ENCODE measurements around the gene CXorf38.
A peak's percentile ranks its signal among the peaks of the same experiment; 100 is the strongest.

Gene CXorf38

DNA sequence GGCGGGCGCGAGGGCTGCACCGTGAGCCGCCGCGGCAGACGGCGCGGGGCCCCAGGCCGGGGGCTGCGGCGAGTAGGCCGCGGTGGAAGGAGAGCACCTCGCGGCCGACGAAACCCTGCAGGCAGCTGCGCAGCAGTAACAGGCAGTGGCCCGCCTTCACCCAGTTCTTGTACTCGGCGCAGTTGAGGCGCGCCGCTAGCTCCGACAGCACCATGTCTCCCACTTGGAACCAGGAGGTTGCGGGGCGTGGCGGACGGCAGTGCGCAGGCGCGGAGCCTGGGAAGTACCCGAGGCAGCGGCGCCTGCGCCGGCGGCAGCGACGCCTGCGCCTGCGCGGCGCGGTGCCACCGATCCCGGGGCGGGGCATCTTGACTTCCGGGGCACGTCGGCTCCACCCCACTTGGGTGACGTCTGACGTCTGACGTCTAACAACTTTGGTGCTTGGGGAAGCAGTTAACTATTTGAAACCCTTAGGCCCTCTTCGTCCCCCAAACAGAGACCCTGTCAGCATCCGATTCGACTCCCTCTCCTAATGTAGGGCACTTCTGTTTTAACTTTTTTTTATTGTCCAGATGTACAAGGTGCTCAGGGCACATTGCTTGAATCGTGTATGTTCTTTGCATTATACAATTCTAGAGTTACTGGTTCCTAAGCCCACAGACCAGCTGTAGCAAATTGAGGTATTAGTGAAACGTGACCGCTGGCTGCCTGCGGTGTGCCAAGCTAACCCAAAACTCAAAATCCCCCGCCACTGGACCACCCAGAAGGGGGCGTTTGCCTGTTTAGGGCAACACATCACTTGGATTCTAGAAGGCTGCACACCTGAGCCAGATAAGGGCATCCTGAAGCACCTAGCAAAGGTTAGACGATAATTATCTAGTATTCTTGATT is at the start of gene CXorf38:
Gene CXorf38 (minus strand): TSS at position 255 of the 891 bp plus-strand sequence. CDS start 41 bp downstream, at position 214.
- peak; percentile 90 for DNase-seq

DNA sequence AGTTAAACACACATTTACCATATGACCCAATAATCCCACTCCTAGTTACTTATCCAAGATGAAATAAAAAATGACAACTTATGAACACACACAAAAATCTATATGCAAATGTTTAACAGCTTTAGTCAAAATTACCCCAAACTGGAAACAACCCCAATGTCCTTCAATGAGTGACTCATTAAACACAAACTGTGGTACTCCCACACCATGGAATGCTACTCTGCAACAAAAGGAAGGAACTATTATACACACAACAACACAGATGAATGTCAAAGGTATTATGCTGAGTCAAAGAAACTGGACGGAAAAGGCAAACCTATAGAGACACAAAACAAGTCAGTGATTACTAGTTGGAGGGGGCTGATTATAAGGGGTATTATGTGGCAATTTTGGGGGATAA is 47.4 kb upstream of the CXorf38 start:
- DNase-seq: no peak

DNA sequence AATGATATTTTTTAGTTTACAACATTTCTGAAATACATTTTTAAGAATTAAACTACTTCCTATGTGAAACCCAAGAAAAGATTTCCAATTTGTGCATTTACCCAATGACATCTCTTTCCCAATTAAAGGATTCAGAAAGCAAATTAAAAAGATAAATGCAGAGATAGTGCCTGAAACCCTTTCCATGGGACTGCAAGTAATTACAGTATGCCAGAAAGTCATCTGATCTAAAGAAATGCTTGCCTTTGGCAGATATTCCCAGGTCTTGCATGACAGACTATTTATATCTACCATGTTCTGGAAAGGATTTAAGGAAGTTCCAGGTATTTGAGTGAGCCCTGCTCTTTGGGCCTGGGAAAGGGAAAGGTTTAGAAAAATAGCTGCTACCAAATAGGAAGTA is 41.6 kb upstream of the CXorf38 start:
- DNase-seq: no peak

GRCh38 chrX:40687169-40687568 is 39.8 kb upstream of the CXorf38 start:
- DNase-seq: no peak

DNA sequence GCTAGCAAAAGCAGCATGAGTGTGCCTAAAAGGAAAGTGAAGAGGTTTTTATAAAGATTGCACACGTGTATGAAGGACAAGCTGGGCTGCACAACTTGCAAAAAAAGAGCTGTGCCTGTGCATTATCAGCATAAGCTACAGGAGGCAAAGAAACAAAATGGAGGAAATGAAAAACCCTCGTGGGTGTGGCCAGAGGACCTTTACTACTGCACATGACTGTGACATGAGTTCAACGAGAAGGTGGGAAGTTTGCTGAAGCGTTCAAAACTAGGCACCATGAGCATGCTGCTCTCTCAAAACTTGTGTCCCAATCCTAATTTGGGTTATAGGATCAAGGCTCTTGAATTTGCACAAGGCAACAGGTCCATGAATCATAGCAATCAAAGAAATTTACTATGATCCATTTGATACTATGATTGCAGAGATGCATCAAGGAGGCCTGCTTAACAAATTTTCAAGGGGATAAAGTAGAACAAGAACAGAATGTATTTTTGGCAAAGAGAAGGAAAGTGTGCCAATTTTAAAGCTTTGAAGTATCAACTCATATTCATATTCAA is 38.1 kb upstream of the CXorf38 start:
- peak; percentile 4 for DNase-seq

DNA sequence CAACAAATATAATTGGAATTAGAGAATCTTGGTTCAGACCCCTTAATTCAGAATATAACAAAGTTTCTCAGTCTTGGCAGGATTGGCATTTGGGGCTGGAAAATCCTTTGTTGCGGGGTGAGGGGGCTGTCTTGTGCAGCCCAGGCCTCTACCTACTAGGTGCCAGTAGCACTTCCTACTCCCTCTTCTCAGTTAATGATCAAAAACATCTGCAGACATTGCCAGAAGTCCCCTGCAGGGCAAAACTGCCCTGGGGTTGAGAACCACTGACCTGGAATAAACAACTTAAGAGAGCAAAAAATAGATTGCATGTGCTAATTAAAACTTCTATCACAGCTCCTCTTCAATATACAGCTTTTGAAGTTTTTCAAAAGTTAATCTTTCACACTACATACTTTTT is 36.7 kb upstream of the CXorf38 start:
- DNase-seq: no peak

GRCh38 chrX:40683245-40683644 is 35.9 kb upstream of the CXorf38 start:
- DNase-seq: no peak

DNA sequence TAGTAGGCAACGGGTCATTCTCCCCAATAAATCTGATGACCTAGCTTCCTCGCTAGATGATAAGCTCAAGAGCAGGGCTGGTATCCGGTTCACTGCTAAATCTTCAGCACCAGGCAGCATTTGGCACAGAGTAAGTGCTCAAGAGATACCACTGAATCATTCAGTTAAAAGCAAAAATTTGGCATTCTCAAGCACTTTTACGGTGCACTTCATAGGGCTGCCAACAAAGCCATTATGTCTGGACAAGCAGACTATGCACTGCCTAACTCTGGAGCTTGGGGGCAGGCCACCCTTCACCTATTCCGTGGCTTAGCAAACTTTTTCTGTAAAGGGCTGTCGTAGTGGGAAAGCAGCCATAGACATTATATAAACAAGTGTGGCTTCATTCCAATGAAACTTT is 23.8 kb upstream of the CXorf38 start:
- DNase-seq: no peak

- no peak for DNase-seq
These were observed 16.7 kb upstream of the CXorf38 start for GRCh38 chrX:40663880-40664630.

DNA sequence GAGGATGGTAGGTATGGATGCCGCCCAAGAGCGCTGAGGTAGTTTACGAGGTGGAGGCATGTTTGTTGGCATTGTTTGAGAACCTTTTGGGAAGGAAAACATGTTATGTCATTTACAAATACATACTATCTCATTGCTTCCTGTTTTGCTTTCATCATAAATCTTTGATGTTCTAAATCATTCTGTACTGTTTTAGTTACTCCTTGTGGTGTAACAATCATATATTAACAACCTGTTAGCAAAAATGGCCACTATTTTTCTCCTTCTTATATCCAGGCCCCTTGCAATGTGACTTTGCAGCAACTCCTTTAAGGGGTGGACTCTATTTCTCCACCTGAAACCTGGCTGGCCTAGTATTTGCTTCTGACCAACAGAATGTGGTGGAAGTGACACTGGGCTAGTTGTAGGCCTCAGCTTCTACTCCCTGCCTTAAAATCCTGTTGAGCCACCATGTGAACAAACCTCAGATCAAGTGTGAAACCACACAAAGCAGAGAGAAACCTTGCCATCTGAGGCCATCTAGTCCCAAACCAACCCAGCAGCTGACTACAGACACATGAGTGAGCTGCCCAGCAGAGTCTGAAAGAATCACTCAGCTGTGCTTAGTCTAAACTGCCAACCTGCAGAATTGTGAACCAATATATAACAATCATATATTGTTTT is 15.8 kb upstream of the CXorf38 start:
- DNase-seq: no peak

- no peak for DNase-seq
These were observed 14.1 kb upstream of the CXorf38 start for GRCh38 chrX:40661489-40661888.

DNA sequence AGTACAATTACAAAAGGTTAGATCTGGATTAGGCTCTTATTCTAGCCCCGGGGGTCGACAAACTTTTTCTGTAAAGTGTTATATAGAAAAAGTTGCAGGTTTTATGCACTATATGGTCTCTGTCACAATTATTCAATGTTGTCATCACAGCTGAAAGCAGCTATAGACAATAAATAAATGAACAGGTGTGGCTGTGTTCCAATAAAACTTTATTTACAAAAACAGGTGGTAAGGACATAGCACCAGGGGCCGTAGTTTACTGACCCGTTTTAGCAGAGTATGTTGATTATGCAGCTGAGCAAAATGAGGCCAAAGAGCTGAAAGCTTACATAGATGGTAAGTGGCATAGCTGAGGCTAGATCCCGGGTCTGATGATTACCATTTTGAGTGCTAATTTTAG is 13.0 kb upstream of the CXorf38 start:
- DNase-seq: no peak

DNA sequence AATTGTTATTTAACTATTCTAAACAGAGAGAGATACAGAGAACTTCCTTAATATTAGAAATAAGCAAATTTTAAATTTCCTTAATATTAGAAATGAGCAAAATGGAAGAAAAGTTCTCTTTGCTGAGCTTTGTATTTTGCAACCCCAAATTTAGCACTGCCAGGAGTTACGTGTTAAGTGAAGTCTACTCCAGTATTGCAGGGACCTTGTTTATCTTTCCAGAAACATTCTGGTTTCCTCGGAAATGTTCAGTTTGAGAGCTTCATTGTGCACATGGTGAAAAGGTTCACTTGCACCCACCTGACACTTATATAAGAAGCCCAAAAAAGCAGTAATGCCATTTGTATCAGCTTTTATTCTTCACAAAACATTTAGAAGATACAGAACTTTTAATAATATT is 6.2 kb upstream of the CXorf38 start:
- no peak for DNase-seq

- DNase-seq: no peak
These were observed 5.3 kb upstream of the CXorf38 start for GRCh38 chrX:40652664-40653063.

DNA sequence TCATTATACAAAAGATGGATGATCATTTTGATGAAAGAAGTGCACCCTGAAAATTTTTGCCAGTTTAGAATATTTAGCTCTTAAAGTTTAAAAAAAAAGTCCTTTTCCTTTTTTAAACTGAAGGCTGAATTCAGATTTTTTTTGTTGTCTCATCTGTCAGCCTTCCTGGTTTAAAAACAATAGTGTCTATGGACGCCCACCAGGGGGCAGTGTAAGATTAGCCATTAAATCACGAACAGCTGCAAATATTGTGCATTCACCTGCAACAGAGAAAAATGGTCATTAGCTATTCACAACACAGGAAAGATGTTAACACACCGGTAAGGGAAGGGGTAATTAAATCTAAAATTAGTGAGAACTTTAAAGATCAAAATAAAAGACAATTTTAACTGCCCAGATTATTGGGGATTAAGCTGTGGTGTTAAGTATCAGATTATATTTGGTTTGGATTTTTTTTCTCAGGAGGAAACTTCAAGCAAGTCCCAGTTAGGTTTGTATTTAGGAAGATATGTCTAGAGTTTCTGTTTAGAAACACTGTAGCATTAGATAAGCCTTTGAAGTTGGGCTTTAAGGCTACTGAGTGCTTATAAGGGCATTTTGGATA is 4.4 kb upstream of the CXorf38 start:
- peak; percentile 73 for DNase-seq

DNA sequence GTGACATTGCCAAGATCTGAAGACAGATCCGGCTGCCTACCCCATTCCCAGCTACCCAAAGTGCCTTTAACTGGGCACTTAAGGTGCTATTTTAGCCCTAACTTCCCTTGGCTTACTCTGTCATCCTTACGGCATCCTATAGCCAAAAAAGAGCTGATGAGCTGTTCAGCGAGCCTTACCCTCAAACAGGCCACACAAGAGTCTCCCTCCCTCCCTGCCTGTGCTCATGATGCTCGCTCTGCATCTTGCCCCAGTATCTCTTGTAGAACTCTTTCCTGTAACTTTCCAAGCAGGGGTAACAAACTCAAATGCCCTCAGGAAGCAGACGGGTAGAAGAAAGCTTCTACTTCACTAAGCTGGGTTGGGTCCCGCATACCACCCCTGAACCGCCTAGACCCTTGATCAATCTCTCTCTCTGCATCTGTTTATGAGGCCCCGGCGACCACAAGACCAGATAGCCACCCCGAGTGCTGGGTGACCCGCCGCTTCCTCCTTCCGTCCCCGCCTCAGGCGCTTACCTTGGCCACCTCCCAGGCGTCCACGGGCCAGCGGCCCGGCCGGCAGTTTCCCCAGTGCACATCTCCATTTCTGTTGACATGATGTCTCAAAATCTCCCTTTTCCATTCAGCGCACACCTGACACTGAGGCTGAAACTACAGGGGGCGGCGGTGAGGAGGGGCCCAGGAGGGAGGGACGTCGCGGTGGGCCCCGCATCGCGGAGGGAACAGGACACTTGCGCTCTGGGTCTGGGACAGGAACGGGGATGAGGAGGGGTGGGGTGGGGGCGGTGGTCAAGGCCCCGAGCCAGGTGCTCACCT is 663 bp downstream of the CXorf38 start:
- peak; percentile 40 for DNase-seq

- peak; percentile 74 for DNase-seq
These were observed 2.5 kb downstream of the CXorf38 start for GRCh38 chrX:40644821-40645358.

DNA sequence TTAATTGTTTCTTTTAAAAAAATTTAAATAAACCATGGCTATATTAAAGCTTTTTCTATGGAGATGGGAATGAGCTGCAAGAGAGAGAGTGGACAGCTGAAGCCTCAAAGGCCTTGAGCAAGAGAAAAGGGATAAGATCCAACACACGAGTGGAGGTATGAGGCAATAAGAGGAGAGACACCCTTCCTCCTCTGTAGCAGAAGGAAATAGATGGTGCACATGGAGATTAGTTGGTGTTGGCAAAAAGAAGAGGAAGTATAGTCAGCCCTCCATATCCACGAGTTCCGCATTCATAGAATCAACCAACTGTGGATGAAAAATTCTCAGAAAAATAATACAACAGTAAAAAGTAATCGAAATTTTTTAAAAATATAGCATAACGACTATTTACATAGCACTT is 3.2 kb downstream of the CXorf38 start:
- DNase-seq: no peak

- DNase-seq: no peak
These were observed 9.7 kb downstream of the CXorf38 start for GRCh38 chrX:40637687-40638086.

DNA sequence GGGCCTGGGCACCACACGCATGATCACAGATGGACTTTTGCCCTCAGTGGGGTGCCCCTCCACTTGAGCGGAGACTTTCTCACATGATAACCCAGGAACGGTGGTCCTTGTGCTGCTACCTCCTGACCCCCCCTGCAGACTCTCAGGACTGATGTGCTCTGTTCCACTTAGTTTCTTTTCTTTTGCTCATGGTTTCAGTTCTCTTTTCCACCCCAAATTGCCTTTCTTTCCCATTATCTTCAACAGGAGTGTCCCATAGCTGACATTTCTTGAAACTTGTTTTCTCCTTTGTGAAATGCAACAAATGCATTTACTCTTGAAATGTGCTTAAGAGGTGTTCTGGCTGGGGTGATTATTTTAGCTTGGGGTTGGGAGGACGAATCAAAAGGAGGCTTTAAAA is 15.2 kb downstream of the CXorf38 start:
- no peak for DNase-seq

DNA sequence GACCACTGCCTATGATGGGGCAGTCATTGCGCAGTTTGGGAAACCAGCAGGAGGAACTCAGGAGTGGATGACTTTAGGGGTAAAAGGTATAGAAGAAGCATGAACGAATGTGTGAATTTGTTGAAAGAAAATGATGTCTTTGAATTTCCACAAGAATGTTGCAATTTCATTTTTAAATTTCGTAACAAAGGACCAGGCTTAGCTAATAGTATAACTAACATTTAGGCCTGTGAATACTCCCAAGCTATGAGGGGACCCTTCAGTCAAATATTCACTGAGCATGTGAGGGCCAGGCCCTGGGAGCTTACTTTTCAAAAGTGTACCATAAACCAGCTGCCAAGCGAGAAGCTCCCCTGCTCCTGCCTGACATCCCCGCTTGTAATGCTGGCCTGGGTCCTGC is 18.9 kb downstream of the CXorf38 start:
- DNase-seq: no peak

DNA sequence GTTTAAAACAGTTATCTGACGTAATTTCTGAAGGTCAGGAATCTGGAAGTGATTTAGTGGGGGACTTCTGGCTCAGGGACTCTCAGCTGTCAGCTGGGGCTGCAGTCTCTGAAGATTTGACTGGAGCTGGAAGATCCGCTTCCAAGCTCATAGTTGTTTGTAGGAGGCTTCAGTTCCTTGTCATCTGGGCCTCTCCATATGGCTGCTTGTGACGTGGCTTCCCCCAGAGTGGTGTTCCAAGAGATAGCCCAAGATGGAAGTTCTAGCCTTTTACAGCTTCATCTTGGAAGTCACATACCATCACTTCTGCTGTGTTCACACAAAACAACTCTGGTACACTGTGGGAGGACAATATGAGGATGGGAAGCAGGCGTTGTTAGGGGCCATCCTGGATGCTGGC is 22.1 kb downstream of the CXorf38 start:
- no peak for DNase-seq

Measured in RPMI8226 (cell line).